SU-DHL-6 (cell line): ENCODE results near the gene CCND3.

Experiments
- EZH2phosphoT487 ChIP-seq: fragments of 200-600 bp; sonication (generic), shearing (Covaris generic); conservative IDR thresholded peaks from 2 replicates; pipeline ENCODE4 v1.6.1; 2018; ENCODE audit warnings: mild to moderate bottlenecking, antibody characterized with exemption, low read length, moderate library complexity, mixed read lengths
- TF ChIP-seq, protein P1 (sequence below): fragments of 200-600 bp; sonication (generic); IDR thresholded peaks from one replicate; pipeline ENCODE4 v1.5.1; 2017; ENCODE audit warnings: antibody characterized with exemption, mild to moderate bottlenecking, low read length, moderate library complexity; ENCODE audit not compliant: insufficient read depth, poor library complexity, severe bottlenecking

DNA sequence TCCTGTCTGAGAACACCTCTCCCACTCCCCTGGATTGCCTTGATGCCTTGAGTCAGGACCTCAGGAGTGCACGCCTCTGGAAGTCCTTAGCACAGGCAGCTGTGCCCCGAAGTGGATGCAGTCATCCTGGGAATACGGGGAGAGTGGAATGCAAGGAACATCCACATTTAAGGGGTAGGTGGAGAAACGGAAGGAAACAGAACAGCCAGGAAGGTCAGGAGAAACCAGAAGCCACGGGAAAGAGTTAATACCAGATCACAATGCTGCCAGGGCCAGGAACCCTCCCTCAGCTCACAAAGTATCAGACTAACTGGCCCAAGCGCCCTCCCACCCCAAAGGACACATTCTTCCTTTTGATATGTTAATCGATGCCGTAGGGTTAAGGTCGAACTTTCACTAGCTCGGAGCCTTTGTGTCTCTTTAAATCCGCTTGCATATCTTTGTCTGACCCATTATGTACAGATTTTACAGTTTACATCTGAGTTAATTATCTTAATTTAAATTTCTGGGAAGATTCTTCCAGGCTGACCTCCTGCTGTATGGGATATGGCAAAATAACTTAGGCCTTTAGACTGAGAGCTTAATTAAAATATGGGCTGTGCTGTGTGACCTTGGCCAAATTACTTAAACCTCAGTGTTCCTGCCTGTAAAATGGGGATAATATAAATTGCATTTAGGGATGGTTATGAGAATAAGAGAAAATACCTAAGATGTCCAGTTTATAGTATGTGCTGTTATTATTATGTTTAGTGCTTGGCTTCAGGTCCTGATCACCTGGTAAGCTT is 24.0 kb upstream of the CCND3 start:
- TF ChIP-seq, protein P1, sequence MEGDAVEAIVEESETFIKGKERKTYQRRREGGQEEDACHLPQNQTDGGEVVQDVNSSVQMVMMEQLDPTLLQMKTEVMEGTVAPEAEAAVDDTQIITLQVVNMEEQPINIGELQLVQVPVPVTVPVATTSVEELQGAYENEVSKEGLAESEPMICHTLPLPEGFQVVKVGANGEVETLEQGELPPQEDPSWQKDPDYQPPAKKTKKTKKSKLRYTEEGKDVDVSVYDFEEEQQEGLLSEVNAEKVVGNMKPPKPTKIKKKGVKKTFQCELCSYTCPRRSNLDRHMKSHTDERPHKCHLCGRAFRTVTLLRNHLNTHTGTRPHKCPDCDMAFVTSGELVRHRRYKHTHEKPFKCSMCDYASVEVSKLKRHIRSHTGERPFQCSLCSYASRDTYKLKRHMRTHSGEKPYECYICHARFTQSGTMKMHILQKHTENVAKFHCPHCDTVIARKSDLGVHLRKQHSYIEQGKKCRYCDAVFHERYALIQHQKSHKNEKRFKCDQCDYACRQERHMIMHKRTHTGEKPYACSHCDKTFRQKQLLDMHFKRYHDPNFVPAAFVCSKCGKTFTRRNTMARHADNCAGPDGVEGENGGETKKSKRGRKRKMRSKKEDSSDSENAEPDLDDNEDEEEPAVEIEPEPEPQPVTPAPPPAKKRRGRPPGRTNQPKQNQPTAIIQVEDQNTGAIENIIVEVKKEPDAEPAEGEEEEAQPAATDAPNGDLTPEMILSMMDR, result no peak
- no peak for TF ChIP-seq EZH2phosphoT487
